Measurements from ENCODE around the gene ETF1. TPM values are rescaled to one million over a fixed set of nuclear protein-coding genes. Genes with fewer than 3 reads are reported as not detected.

ETF1 gene
- polyA plus RNA-seq, 3 donors from 2014 or later: 30.0 to 38.2 (median 33.5) TPM

GRCh38 chr5:138457531-138458275 is 85.3 kb downstream of the ETF1 start:
- H3K4me1 Mint-ChIP-seq: peaks cover 39% of the 10 kb centered on the region in 2 donors
- H3K27ac Mint-ChIP-seq: peak overlapping the region; percentile 78 to 100 (median 97)
- peak overlapping the region; percentile 18 to 73 (median 36) for H3K4me3 Mint-ChIP-seq

More at GRCh38 chr5:138457531-138458275, 85.3 kb downstream of the ETF1 start:
- H3K36me3 Mint-ChIP-seq: no peaks in the 10 kb centered on the region
- DNase-seq: no peak
- H3K9me3 Mint-ChIP-seq: no peaks in the 10 kb centered on the region
- H3K27me3 Mint-ChIP-seq (ENCODE audit: low read depth in 3 of 3): peaks cover 6 to 16% (median 12%) of the 10 kb centered on the region in 3 donors

Other genes starting within 250 kb of the ETF1 start
- gene CDC25C, start 211.4 kb downstream of the ETF1 start, polyA plus RNA-seq: 1 to 10 TPM in 1 of 3 donors, under 1 TPM in 2; 0.19 to 2.3 (median 0.57) TPM
- gene FAM53C, start 205.0 kb downstream of the ETF1 start, polyA plus RNA-seq: 10 to 100 TPM; 16.2 to 32.1 (median 25.2) TPM
- gene KDM3B, start 190.6 kb downstream of the ETF1 start, polyA plus RNA-seq: 10 to 100 TPM in 1 of 3 donors, 1 to 10 TPM in 2; 4.0 to 14.5 (median 7.2) TPM
- gene REEP2, start 104.2 kb downstream of the ETF1 start, polyA plus RNA-seq: under 1 TPM in 2 of 3 donors, not detected in 1; 0.11 to 0.48 TPM
- under 1 TPM in 2 of 3 donors, not detected in 1; 0.52 to 0.99 TPM for gene EGR1, start 77.8 kb downstream of the ETF1 start, polyA plus RNA-seq
- gene HSPA9, start 32.2 kb upstream of the ETF1 start, polyA plus RNA-seq: 100 to 1,000 TPM in 2 of 3 donors, 10 to 100 TPM in 1; 92.8 to 153 (median 145) TPM
- 10 to 100 TPM in 2 of 3 donors, 1 to 10 TPM in 1; 9.8 to 15.3 (median 10.1) TPM for gene CTNNA1, start 210.2 kb upstream of the ETF1 start, polyA plus RNA-seq

Measured in immature natural killer cell (primary cell).